MM.1S (cell line): ENCODE results near the gene MSRB1.
A peak's percentile ranks its signal among the peaks of the same experiment; 100 is the strongest.

Source experiments
- EZH2phosphoT487 ChIP-seq: fragments of 300-600 bp; sonication (generic); IDR thresholded peaks from 2 replicates; pipeline ENCODE4 v1.6.1; 2018; ENCODE audit warnings: antibody characterized with exemption, low read length
- TF ChIP-seq, protein P1 (sequence below): fragments of 300-600 bp; sonication (generic); IDR thresholded peaks from 2 replicates; pipeline ENCODE4 v1.5.1; 2016; ENCODE audit warnings: antibody characterized with exemption, low read length, mixed read lengths

DNA sequence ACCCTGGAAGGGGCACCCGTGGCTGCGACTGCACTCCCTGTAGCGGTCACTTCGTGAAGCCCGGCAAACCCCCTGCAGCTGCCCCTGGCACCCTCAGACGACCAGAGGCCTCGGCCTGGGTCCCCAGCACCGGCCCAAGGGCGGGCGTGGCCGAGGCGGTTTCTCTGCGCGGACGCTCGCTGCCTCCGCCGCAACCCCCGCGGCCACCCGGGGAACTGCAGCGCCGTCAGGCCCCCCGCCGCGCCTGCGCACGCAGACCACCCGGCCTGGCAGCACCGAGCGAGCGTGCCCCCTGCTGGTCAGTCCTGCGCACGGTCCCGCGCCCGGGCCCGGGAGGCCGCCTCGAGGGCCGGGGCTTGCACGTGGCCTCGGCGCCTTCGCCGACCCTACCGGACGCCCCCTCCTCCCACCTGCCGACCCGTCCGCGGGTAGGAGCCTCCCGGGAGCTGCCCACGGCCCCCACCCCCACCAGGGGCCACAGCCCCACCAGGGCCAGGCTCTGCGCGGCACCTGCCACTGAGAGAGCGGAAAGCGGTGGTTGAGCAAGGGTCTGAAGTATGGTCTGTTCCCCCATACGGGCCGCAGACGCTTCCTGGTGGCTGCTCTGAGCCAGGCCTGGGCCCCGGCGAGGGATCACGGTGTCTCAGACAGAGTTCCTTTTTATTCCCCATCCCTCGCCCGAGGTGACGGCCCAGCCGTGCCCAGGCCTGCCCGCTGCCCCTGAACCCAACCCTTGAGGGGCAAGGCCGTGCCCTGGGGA, 13.2 kb downstream of the MSRB1 start:
- TF ChIP-seq, protein P1, sequence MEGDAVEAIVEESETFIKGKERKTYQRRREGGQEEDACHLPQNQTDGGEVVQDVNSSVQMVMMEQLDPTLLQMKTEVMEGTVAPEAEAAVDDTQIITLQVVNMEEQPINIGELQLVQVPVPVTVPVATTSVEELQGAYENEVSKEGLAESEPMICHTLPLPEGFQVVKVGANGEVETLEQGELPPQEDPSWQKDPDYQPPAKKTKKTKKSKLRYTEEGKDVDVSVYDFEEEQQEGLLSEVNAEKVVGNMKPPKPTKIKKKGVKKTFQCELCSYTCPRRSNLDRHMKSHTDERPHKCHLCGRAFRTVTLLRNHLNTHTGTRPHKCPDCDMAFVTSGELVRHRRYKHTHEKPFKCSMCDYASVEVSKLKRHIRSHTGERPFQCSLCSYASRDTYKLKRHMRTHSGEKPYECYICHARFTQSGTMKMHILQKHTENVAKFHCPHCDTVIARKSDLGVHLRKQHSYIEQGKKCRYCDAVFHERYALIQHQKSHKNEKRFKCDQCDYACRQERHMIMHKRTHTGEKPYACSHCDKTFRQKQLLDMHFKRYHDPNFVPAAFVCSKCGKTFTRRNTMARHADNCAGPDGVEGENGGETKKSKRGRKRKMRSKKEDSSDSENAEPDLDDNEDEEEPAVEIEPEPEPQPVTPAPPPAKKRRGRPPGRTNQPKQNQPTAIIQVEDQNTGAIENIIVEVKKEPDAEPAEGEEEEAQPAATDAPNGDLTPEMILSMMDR, result peak; percentile 93
- TF ChIP-seq EZH2phosphoT487, result no peak
